KMS-11 (cell line): Measurements from ENCODE around the gene SCFD2.

Source experiments
- H2AFZ ChIP-seq: fragments of 200-600 bp; sonication (generic); 2 replicates; pipeline ENCODE4 v1.6.1; 2016; ENCODE audit warnings: antibody characterized with exemption, mixed run types, low read depth
- H3K27ac ChIP-seq: fragments of 200-600 bp; sonication (generic); 2 replicates; pipeline ENCODE4 v1.6.1; 2016; ENCODE audit warnings: mild to moderate bottlenecking, mixed run types
- H3K27me3 ChIP-seq: fragments of 200-600 bp; sonication (generic); 2 replicates; pipeline ENCODE4 v1.6.1; 2017; ENCODE audit warnings: mild to moderate bottlenecking, low read depth, mixed run types, moderate library complexity; ENCODE audit not compliant: insufficient read depth
- H3K36me3 ChIP-seq: fragments of 200-600 bp; sonication (generic); 2 replicates; pipeline ENCODE4 v1.6.1; 2017; ENCODE audit warnings: mild to moderate bottlenecking, mixed run types; ENCODE audit not compliant: insufficient read depth
- H3K4me1 ChIP-seq: fragments of 200-600 bp; sonication (generic); 2 replicates; pipeline ENCODE4 v1.6.1; 2016; ENCODE audit warnings: mild to moderate bottlenecking, low read depth, mixed run types; ENCODE audit not compliant: poor library complexity, severe bottlenecking
- H3K4me2 ChIP-seq: fragments of 200-600 bp; sonication (generic); 2 replicates; pipeline ENCODE4 v1.7.0; 2016; ENCODE audit warnings: mild to moderate bottlenecking, mixed run types
- H3K4me3 ChIP-seq: fragments of 200-600 bp; sonication (generic); IDR thresholded peaks from 2 replicates; pipeline ENCODE4 v1.6.1; 2017; ENCODE audit warnings: low read depth, low read length, mixed read lengths; ENCODE audit not compliant: insufficient read depth
- H3K79me2 ChIP-seq: fragments of 200-600 bp; sonication (generic); 2 replicates; pipeline ENCODE4 v1.6.1; 2016; ENCODE audit warnings: low read depth, mixed run types; ENCODE audit not compliant: insufficient read depth
- H3K9ac ChIP-seq: fragments of 200-600 bp; sonication (generic); 2 replicates; pipeline ENCODE4 v1.6.1; 2016; ENCODE audit warnings: mild to moderate bottlenecking, mixed run types
- H4K20me1 ChIP-seq: fragments of 200-600 bp; sonication (generic); 2 replicates; pipeline ENCODE4 v1.6.1; 2016; ENCODE audit warnings: mild to moderate bottlenecking, mixed run types; ENCODE audit not compliant: insufficient read depth
- CTCF ChIP-seq: fragments of 200-600 bp; sonication (generic); conservative IDR thresholded peaks from 2 replicates; pipeline ENCODE4 v1.6.1; 2017; ENCODE audit warnings: low read depth, mild to moderate bottlenecking, antibody characterized with exemption, low read length, moderate library complexity, mixed read lengths

SCFD2 gene

GRCh38 chr4:53199356-53199755 is 166.5 kb downstream of the SCFD2 start:
- Histone ChIP-seq H3K4me1 (no peaks in the 10 kb centered on the region), H4K20me1 (no peaks in the 10 kb centered on the region), H3K4me3 (no peak overlapping the region), H3K9ac (no peak overlapping the region), H2AFZ (no peak overlapping the region), H3K79me2 (no peaks in the 10 kb centered on the region), H3K27ac (no peak overlapping the region), H3K27me3 (no peaks in the 10 kb centered on the region), H3K36me3 (no peaks in the 10 kb centered on the region), H3K4me2 (no peak overlapping the region)
- TF ChIP-seq CTCF: no peak

- Histone ChIP-seq H3K4me3 (no peak overlapping the region), H3K27ac (no peak overlapping the region), H3K9ac (no peak overlapping the region), H3K36me3 (no peaks in the 10 kb centered on the region), H3K4me1 (no peaks in the 10 kb centered on the region), H2AFZ (no peak overlapping the region), H3K4me2 (no peak overlapping the region), H4K20me1 (no peaks in the 10 kb centered on the region), H3K79me2 (no peaks in the 10 kb centered on the region), H3K27me3 (no peaks in the 10 kb centered on the region)
- no peak for TF ChIP-seq CTCF
These were observed 168.1 kb downstream of the SCFD2 start for GRCh38 chr4:53197772-53198142.

- TF ChIP-seq CTCF: peak; percentile 90
- H2AFZ ChIP-seq: no peak overlapping the region
- H3K9ac ChIP-seq: no peak overlapping the region
- H3K4me1 ChIP-seq: no peaks in the 10 kb centered on the region
- no peaks in the 10 kb centered on the region for H3K36me3 ChIP-seq
- no peaks in the 10 kb centered on the region for H3K27me3 ChIP-seq
- no peaks in the 10 kb centered on the region for H4K20me1 ChIP-seq
- H3K79me2 ChIP-seq: no peaks in the 10 kb centered on the region
- H3K27ac ChIP-seq: no peak overlapping the region
- H3K4me2 ChIP-seq: no peak overlapping the region
- no peak overlapping the region for H3K4me3 ChIP-seq
These were observed 168.7 kb downstream of the SCFD2 start for GRCh38 chr4:53196882-53197771.

- Histone ChIP-seq H4K20me1 (no peaks in the 10 kb centered on the region), H3K4me2 (no peak overlapping the region), H3K79me2 (no peaks in the 10 kb centered on the region), H2AFZ (no peak overlapping the region), H3K27me3 (no peaks in the 10 kb centered on the region), H3K36me3 (no peaks in the 10 kb centered on the region), H3K9ac (no peak overlapping the region), H3K4me3 (no peak overlapping the region), H3K4me1 (no peaks in the 10 kb centered on the region), H3K27ac (no peak overlapping the region)
- no peak for TF ChIP-seq CTCF
These were observed 169.8 kb downstream of the SCFD2 start for GRCh38 chr4:53195815-53196661.
